NCI-H1436 treated with DMSO at 0.1 percent for 48 hours (cell line): ENCODE data around the gene PCDHB5.
"Not testable (repeated sequence)": the region's sequence is repeated elsewhere in the genome, so short reads cannot be mapped to it uniquely, and the experiment has no call there.

ENCODE experiments used
- DNase-seq: peaks from one replicate; lab custom pipeline; 2025; lab: John Stamatoyannopoulos, UW

The PCDHB5 gene

DNA sequence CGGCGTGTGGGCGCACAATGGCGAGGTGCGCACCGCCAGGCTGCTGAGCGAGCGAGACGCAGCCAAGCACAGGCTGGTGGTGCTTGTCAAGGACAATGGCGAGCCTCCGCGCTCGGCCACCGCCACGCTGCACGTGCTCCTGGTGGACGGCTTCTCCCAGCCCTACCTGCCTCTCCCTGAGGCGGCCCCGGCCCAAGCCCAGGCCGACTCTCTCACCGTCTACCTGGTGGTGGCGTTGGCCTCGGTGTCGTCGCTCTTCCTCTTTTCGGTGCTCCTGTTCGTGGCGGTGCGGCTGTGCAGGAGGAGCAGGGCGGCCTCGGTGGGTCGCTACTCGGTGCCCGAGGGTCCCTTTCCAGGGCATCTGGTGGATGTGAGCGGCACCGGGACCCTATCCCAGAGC lies 17.1 kb downstream of the PCDHB5 start:
- not testable (repeated sequence) for DNase-seq

GRCh38 chr5:141155540-141156374 lies 20.8 kb downstream of the PCDHB5 start:
- DNase-seq = no peak

- not testable (repeated sequence) for DNase-seq
Measured at GRCh38 chr5:141157356-141157755, 22.4 kb downstream of the PCDHB5 start.

- not testable (repeated sequence) for DNase-seq
Measured at GRCh38 chr5:141157901-141158300, 22.9 kb downstream of the PCDHB5 start.

GRCh38 chr5:141172381-141173204 lies 37.6 kb downstream of the PCDHB5 start, which contains the start of gene PCDHB7:
Gene PCDHB7 (plus strand): TSS chr5:141172644. CDS start chr5:141172836, 192 bp downstream.
- DNase-seq = no peak

DNA sequence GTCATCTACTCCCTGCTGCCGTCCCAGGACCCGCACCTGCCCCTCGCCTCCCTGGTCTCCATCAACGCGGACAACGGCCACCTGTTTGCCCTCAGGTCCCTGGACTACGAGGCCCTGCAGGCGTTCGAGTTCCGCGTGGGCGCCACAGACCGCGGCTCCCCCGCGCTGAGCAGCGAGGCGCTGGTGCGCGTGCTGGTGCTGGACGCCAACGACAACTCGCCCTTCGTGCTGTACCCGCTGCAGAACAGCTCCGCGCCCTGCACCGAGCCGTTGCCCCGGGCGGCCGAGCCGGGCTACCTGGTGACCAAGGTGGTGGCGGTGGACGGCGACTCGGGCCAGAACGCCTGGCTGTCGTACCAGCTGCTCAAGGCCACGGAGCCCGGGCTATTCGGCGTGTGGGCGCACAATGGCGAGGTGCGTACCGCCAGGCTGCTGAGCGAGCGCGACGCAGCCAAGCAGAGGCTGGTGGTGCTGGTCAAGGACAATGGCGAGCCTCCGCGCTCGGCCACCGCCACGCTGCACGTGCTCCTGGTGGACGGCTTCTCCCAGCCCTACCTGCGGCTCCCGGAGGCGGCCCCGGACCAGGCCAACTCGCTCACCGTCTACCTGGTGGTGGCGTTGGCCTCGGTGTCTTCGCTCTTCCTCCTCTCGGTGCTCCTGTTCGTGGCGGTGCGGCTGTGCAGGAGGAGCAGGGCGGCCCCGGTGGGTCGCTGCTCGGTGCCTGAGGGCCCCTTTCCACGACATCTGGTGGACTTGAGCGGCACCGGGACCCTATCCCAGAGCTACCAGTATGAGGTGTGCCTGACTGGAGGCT lies 39.5 kb downstream of the PCDHB5 start:
- DNase-seq = not testable (repeated sequence)

DNA sequence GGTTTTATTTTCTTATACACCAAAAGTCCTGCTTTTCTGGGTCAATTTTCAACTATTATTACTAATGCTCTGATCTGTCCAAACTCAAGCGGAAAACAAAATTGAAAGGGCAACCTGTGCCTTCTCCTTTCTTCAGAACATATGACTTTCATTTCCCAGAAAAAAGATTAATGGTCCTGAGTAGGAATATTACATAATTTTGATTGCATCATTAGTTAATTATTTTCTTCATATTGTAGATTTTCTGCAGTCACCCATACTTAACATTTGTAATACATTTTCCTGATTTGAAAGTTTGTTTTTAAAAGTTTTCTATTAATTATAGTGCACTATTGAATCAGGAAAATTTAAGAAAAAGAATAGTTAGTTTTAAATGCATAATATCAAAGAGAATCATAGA lies 40.9 kb downstream of the PCDHB5 start:
- no peak for DNase-seq

DNA sequence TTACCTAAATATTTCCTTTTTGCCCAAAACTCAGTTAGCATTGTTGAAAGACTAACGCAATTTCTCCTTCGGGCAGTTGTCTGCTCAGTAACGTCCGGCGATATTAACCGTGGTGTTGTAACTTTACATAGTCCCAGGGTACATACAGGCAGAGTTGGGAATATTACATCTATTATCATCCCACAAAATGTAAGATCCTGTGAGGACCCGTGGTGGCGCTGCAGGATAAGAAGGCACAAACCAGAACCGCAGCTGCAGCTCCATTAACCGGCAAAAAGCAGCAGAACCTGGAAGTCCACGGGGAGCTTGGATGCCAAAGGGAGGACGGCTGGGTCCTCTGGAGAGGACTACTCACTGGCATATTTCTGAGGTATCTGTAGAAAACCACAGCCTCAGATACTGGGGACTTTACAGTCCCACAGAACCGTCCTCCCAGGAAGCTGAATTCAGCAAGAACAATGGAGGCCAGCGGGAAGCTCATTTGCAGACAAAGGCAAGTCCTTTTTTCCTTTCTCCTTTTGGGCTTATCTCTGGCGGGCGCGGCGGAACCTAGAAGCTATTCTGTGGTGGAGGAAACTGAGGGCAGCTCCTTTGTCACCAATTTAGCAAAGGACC lies 42.7 kb downstream of the PCDHB5 start, which contains the start of gene PCDHB8:
TSS of gene PCDHB8 (plus strand) at position 214 of the 615 bp plus-strand sequence. CDS start at position 459, 245 bp downstream.
- peak; percentile 36 for DNase-seq

GRCh38 chr5:141179371-141179770 lies 44.4 kb downstream of the PCDHB5 start:
- not testable (repeated sequence) for DNase-seq

DNA sequence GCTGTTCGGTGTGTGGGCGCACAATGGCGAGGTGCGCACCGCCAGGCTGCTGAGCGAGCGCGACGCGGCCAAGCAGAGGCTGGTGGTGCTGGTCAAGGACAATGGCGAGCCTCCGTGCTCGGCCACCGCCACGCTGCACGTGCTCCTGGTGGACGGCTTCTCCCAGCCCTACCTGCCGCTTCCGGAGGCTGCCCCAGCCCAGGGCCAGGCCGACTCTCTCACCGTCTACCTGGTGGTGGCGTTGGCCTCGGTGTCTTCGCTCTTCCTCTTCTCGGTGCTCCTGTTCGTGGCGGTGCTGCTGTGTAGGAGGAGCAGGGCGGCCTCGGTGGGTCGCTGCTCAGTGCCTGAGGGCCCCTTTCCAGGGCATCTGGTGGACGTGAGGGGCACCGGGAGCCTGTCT lies 44.9 kb downstream of the PCDHB5 start:
- DNase-seq = not testable (repeated sequence)

DNA sequence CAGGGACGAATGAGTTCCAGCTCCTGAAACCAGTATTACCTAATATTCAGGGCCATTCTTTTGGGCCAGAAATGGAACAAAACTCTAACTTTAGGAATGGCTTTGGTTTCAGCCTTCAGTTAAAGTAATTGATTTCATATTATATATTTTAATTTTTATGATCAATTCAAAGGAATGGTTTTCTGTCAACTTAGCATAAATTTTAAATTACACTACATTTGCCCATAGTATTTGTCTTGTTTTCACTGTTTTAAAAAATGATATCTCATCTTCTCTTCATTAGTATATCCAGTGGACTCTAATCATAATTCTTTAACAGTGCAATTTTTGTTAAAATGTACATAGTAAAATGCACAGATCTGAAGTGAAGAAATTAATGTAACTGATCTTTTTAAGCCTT lies 45.3 kb downstream of the PCDHB5 start:
- DNase-seq = no peak

DNA sequence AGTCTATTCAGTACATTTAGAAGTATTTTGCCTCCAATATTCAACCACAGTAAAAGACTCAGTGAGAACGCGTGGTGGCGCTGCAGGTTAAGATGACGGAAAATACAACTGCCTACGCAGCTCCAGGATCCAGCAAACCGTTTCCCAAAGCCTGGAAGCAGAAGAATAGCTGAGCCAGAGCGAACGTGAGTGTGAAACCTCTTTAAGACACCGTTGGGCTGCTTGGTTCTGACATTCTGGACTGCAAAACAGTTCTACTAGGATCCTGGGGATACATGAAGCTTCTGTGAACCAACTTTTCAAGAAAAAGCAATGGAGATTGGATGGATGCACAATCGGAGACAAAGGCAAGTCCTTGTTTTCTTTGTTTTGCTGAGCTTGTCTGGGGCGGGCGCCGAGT lies 47.2 kb downstream of the PCDHB5 start, which contains the start of gene PCDHB16:
TSS of gene PCDHB16 (plus strand) at position 140 of the 400 bp plus-strand sequence. CDS start at position 313, 173 bp downstream.
- DNase-seq = no peak

GRCh38 chr5:141184117-141184855 lies 49.3 kb downstream of the PCDHB5 start:
- not testable (repeated sequence) for DNase-seq

DNA sequence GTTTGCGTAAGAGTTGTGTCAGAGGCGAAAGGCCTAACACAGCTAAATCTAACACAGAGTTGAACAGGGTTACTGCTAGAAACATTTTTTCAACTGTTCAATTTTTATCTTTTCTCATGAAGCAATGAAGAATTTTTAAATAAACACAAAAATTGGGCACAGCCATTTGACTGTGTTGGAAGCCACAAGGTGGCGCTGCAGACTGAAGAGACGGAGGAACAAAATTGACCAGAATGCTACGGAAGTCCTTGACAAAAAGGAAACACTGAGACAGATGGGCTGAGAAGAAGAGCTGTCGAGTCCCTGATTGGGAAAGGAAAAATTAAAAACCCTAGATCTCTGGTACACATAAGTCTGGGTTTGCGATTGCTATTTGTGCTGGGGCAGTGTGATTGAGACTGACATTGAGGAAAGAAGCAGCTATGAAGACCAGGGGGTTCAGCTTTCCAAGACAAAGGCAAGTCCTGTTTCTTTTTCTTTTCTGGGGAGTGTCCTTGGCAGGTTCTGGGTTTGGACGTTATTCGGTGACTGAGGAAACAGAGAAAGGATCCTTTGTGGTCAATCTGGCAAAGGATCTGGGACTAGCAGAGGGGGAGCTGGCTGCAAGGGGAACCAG lies 52.0 kb downstream of the PCDHB5 start, which contains the start of gene PCDHB9:
TSS of gene PCDHB9 (plus strand) at position 265 of the 616 bp plus-strand sequence. CDS start at position 423, 158 bp downstream.
- DNase-seq = no peak
